ENCODE measurements around the gene DENND4A.

The DENND4A gene

DNA sequence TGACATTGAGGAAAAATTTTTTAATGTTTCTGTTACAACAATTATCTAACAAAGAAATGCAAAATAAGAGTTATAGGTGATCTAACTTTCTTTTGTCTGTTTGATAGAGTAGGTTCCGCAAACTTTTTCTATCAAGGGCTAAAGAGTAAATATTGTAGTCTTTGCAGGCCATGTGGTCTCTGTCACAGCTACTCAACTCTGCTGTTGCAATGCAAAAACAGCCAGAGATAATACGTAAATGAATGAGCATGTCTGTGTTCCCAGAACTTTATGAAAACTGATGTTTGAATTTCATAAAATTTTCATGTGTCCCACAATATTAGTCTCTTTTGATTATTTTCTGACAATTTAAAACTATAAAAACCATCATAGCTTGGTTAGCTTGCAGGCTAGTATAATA, 97.0 kb downstream of the DENND4A start:
- Histone ChIP-seq H3K27ac (no peak overlapping the region), H3K27me3 (no peaks in the 10 kb centered on the region), H3K36me3 (peaks cover 18 to 49% (median 32%) of the 10 kb centered on the region in 3 donors), H3K4me3 (no peak overlapping the region), H3K9me3 (no peaks in the 10 kb centered on the region), H3K4me1 (no peaks in the 10 kb centered on the region)
- TF ChIP-seq, protein P1, sequence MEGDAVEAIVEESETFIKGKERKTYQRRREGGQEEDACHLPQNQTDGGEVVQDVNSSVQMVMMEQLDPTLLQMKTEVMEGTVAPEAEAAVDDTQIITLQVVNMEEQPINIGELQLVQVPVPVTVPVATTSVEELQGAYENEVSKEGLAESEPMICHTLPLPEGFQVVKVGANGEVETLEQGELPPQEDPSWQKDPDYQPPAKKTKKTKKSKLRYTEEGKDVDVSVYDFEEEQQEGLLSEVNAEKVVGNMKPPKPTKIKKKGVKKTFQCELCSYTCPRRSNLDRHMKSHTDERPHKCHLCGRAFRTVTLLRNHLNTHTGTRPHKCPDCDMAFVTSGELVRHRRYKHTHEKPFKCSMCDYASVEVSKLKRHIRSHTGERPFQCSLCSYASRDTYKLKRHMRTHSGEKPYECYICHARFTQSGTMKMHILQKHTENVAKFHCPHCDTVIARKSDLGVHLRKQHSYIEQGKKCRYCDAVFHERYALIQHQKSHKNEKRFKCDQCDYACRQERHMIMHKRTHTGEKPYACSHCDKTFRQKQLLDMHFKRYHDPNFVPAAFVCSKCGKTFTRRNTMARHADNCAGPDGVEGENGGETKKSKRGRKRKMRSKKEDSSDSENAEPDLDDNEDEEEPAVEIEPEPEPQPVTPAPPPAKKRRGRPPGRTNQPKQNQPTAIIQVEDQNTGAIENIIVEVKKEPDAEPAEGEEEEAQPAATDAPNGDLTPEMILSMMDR (IDR thresholded peaks at IDR 0.05): no peak
- no peak for DNase-seq
- intact Hi-C loops (cut with DNase I; ENCODE audit: low total_unique reads): no loop called here

DNA sequence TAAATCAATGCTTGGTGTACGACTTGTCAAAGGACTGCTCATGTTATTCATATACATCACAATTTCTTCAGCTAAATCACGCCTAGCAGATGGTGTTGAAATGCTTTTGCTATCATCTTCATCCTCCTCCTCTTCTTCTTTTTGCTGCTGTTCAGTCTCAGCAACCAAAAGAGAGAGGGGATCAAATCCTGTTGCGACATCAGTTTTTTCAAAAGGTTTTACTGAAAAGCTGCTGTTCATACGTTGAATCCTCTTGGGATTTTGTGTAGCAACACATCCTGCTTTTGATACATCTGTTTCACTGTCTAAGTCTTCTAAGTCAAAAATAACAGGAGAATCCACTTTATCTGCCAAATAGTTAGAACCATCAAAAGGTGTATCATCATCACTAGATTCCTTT, 101.3 kb downstream of the DENND4A start:
- no peak overlapping the region for H3K27ac ChIP-seq
- intact Hi-C loops (cut with DNase I; ENCODE audit: low total_unique reads): no loop called here
- H3K36me3 ChIP-seq: peaks cover 25 to 46% (median 40%) of the 10 kb centered on the region in 3 donors
- TF ChIP-seq, protein P1 (IDR thresholded peaks at IDR 0.05): no peak
- H3K27me3 ChIP-seq: no peaks in the 10 kb centered on the region
- no peak for DNase-seq
- no peaks in the 10 kb centered on the region for H3K9me3 ChIP-seq
- no peaks in the 10 kb centered on the region for H3K4me1 ChIP-seq
- H3K4me3 ChIP-seq: no peak overlapping the region

DNA sequence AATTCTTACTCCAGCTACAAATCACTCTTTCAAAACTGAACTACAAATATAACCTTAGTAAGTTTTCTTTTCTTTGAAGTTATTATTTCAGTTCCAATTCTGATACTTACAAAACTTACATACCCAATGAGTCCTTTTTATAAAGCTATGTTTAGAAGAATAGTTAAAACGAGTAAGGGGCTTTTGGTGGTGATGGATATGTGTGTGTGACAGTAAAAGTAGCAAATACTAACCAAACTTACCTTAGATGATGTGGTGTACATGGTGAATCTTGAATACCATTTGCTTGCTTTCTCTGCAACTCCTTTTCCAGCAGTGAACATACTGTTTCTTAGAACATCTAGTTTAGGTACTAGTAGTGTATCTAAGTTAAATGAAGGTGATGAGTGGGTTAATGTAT, 101.9 kb downstream of the DENND4A start:
- no peaks in the 10 kb centered on the region for H3K4me1 ChIP-seq
- no peaks in the 10 kb centered on the region for H3K9me3 ChIP-seq
- H3K36me3 ChIP-seq: peaks cover 25 to 45% (median 34%) of the 10 kb centered on the region in 3 donors
- TF ChIP-seq, protein P1 (IDR thresholded peaks at IDR 0.05): no peak
- H3K27me3 ChIP-seq: no peaks in the 10 kb centered on the region
- H3K4me3 ChIP-seq: no peak overlapping the region
- no peak overlapping the region for H3K27ac ChIP-seq
- no peak for DNase-seq
- intact Hi-C loops (cut with DNase I; ENCODE audit: low total_unique reads): no loop called here

DNA sequence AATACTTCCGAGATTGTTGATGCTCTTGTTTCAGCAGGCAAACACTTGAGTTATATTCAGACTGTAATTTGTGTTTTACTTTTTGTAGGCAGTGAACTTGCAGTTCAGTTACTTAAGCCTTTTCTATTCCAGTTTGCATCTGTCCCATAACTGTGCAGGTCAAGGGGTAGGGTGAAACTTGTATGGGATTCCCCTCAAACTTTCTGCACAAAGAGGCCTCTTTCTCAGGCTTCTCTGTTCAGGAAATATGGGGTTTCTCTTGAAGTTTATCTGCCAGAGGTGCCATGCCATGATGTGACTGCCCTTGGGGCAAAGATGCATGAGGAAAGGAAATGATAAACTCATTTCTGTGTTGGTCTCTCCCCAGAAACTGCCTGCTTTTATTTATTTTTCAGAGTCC, 103.6 kb downstream of the DENND4A start:
- DNase-seq: no peak
- TF ChIP-seq, protein P1 (IDR thresholded peaks at IDR 0.05): no peak
- Histone ChIP-seq H3K27me3 (no peaks in the 10 kb centered on the region), H3K4me1 (no peaks in the 10 kb centered on the region), H3K27ac (no peak overlapping the region), H3K36me3 (peaks cover 25 to 40% (median 34%) of the 10 kb centered on the region in 3 donors), H3K9me3 (no peaks in the 10 kb centered on the region), H3K4me3 (no peak overlapping the region)
- intact Hi-C loops (cut with DNase I; ENCODE audit: low total_unique reads): no loop called here

DNA sequence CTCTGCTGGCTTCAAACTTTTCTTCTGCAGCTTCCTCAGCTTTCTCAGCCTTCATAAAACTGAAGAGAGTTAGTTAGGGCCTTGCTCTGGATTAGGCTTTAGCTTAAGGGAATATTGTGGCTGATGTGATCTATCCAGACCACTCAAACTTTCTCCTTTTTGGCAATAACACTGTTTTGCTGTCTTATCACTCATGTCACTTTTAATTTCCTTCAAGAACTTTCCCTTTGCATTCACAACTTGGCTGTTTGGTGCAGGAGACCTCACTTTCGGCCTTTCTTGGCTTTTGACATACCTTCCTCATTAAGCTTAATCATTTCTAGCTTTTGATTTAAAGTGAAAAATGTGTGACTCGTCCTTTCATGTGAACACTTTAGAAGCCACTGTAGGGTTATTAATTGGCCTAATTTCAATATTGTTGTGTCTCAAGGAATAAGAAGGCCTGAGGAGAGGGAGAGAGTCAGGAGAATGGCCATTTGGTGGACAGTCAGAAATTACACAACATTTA, 109.6 kb downstream of the DENND4A start:
- TF ChIP-seq, protein P1 (IDR thresholded peaks at IDR 0.05): no peak
- Histone ChIP-seq H3K9me3 (no peaks in the 10 kb centered on the region), H3K36me3 (no peaks in the 10 kb centered on the region), H3K4me3 (no peak overlapping the region), H3K4me1 (no peaks in the 10 kb centered on the region), H3K27me3 (no peaks in the 10 kb centered on the region), H3K27ac (no peak overlapping the region)
- no peak for DNase-seq
- intact Hi-C loops (cut with DNase I; ENCODE audit: low total_unique reads): no loop called here

DNA sequence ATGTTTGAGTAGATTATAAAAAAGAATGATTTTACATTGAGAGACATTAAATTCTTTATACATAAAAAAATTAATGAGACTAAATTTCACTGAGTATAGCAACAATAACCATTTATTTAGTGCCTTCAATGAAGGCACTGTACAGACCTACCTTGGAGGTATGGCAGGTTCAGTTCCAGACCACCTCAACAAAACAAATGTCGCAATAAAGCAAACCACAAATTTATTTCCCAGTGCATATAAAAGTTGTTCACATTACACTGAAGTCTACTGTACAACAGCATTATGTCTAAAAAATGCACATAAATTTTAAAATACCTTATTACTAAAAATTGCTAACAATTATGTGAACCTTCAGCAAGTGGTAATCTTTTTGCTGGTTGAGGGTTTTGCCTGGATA, 111.5 kb downstream of the DENND4A start:
- no peak for DNase-seq
- Histone ChIP-seq H3K36me3 (peaks cover 0 to 7% (median 4%) of the 10 kb centered on the region in 3 donors), H3K27ac (no peak overlapping the region), H3K9me3 (no peaks in the 10 kb centered on the region), H3K4me1 (no peaks in the 10 kb centered on the region), H3K27me3 (no peaks in the 10 kb centered on the region), H3K4me3 (no peak overlapping the region)
- intact Hi-C loops (cut with DNase I; ENCODE audit: low total_unique reads): no loop called here
- TF ChIP-seq, protein P1 (IDR thresholded peaks at IDR 0.05): no peak
